COLO668 (cell line): ENCODE measurements around the gene ACSF3.
"Not testable (repeated sequence)": the region's sequence is repeated elsewhere in the genome, so short reads cannot be mapped to it uniquely, and the experiment has no call there.

Experiments
- DNase-seq: peaks from one replicate; lab custom pipeline; 2025; ENCODE audit not compliant: unreplicated experiment; lab: John Stamatoyannopoulos, UW

Gene ACSF3

DNA sequence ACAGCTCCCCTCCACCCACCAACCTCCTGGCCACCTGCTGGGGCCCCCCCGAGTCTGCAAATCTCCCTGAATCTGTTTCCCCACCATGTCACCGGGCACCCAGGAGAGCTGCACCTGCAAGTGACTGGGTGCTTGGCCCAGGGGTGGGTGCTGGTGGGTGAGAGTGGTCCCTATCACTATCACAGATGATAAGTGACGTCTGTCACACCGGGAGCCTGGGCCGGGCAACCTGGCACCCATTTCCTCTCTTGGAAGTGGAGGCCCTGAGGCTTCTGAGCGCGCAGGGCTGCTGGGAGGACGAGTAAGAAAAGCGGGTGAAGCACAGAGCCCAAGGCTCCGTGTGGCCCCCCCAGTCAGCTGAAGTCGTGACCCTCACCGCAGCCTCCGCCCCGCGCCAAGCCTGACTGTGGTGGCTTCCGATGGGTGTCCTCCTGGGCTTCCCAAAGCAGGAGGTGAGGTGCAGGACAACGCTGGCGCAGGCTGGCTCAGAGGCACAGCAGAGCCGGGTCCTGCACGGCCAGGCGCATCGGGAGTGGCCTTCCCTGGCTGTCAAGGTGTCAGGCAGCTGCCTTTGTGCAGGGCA is 21.0 kb upstream of the ACSF3 start:
- DNase-seq, result no peak

DNA sequence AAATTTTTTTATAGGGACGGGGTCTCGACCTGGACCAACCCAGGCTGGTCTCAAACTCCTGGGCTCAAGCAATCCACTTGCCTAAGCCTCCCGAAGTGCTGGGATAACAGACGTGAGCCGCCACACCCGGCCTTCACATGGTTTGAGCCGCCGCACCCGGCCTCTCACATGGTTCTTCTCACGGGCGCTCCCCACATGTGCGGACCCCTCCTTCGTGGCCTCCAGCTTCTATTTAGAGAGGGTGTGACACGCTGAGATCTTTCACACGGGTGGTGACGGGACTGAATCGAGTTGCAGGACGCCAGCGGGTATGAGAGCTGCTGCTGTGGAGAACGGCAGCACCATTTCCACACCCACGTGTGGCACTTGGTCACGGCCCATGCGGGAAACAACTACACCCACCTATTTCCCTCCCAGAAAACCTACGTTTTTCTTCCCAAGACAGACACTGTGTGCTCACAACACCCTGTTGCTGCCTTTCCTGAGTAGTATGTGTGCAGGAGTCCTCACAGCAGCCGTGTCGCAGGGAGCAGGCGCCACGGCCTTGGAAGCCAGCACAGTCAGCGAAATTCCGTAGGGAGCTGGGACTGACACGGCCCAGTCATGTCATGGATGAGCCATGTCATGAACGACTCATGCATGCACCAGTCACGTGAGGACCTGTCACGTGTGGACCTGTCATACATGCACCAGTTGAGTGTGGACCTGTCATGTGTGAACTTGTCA is 20.1 kb upstream of the ACSF3 start:
- no peak for DNase-seq

DNA sequence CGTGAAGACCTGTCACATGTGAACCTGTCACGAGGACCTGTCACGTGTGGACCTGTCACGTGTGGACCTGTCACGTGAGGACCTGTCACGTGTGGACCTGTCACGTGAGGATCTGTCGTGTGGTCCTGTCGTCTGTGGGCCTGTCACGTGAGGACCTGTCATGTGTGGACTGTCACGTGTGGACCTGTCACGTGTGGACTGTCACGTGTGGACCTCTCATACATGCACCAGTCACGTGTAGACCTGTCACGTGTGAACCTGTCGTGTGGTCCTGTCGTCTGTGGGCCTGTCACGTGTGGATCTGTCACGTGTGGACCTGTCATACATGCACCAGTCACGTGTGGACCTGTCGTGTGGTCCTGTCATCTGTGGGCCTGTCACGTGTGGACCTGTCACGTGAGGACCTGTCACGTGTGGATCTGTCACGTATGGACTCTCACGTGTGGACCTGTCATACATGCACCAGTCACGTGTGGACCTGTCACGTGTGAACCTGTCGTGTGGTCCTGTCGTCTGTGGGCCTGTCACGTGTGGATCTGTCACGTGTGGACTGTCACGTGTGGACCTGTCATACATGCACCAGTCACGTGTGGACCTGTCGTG is 19.5 kb upstream of the ACSF3 start:
- not testable (repeated sequence) for DNase-seq

DNA sequence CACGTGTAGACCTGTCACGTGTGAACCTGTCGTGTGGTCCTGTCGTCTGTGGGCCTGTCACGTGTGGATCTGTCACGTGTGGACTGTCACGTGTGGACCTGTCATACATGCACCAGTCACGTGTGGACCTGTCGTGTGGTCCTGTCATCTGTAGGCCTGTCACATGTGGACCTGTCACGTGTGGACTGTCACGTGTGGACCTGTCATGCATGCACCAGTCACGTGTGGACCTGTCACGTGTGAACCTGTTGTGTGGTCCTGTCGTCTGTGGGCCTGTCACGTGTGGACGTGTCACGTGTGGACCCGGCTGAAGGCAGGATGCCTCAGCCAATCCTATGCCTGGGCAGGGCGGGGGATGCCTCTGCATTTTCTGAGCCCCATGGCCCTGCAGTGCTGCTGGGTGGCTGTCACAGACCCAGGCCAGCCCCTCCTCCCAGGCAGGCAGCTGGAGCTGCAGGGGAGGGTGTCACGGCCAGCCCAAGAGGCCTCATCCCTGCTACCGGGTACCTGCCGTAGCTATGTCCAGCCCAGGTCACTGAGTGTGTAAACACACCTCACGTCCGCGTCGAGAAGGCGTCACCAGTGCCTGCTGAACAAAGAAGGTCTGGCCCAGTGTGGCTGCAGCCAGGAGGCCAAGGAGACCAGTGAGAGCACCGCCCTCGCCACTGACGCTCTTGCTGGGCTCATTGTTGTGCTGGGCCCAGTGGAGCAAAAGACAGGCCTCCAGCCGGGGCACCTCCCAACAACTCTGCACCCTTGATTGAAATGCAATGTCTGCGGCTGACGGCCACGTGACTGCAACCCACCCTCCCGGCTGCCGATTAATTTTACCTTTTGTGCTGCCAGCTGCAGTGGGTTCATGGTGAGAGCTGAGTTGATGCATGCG is 18.6 kb upstream of the ACSF3 start:
- DNase-seq, result no peak

DNA sequence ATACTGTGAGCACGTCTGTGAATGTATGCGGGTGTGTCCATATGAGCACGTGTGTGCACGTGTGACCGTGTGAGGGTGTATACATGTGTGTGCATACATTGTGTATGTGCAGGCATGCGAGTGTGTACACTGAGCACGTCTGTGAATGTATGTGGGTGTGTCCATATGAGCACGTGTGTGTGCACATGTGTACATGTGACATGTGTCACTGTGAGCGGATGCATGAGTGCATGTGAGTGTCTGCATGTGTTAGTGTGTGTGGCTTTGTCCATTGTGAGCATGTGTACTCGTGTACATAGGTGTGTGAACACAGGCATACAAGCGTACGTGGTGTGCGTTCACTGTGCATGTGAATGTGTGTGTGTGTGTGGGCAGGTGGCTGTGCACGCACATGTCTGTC is 17.5 kb upstream of the ACSF3 start:
- no peak for DNase-seq

DNA sequence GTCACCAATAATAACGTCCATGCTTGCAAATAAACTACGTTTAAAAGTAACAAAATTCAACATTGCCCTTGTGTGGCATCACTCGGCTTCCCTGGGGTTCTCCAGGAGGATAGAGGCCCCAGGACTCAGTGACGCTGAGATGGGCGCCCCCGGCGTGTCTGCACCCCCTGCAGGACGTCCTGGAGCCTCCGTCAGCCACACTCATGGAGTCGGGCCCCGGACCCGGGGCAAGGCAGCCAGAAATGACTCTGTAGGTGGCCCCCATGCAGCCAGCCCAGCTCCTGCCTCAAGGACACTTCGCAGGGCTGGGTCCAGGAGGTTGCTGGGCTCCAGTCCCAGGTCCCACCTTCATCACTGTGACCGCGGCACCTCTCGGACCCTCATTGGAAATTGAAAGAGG is 16.6 kb upstream of the ACSF3 start:
- DNase-seq, result no peak

DNA sequence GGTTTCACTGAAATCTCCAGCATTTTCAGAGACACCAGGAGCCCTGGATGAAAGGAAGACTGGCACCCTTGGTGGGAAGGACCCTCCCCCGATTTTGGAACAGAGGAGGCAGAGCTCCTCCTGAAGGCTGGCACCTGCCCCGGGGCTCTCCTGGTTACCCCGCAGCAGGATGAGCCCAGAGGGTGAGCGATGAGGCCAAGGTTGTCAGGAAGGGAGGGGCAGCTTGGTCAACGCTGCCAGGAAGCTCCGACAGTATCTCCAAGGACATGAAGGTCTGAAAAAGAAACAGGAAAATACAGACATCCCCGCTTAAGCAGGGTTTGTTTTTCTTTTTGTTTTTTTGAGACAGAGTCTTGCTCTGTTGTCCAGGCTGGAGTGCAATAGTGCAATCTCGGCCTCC is 15.5 kb upstream of the ACSF3 start:
- DNase-seq, result no peak

DNA sequence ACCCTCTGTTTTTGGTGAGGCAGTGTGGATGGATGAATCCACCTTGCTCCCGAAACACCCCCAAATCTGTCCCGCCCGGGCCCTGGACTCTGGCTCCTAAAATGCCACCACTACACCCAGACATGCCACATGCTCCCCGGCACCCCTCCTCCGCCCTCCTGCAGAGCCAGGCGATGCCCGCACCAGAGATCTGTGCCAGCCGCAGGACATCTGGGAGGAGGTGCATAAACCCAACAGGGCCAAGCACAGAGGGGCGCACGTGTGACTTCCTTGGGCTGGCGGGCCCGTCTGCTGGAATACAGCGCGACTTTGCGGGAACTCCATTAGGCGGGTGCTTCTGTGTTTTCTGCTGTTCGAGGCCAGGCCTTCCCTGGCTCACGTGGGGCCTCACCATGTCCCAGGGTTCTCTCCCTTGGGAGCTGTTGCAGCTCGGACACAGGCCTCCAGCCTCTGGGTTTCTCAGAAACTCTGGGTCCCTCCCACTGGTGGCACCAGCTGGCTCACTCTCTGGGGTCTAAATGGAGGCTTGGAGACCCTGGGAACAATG is 14.1 kb upstream of the ACSF3 start:
- no peak for DNase-seq

DNA sequence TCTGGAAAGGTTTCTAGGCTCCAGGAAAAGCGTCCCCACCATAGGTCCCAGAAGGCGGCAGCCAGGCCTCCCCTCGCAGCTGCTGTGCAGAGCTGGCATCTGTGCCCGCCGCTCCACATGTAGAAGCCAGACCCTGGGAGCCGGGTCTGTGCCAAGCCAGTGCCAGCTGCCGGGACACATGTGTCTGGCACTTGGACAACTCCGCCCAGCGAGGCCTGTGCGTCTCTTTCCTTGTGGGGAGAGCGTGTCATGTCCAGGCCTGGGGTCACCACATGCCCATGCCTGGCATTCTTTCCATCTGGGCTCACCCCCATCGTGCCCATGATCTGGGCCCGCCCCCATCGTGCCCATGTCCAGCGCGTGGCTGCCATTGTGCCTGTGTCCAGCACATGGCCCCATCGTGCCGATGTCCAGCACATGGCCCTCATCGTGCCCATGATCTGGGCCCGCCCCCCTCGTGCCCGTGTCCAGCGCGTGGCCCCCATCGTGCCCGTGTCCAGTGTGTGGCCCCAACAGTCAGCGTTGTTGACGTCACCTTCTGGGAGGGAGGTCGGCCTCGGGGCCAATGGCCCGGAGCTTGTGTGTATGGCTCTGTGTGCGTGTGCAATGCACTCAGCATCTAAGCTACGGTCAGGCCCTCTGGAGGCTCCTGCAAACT is 13.3 kb upstream of the ACSF3 start:
- DNase-seq, result no peak

DNA sequence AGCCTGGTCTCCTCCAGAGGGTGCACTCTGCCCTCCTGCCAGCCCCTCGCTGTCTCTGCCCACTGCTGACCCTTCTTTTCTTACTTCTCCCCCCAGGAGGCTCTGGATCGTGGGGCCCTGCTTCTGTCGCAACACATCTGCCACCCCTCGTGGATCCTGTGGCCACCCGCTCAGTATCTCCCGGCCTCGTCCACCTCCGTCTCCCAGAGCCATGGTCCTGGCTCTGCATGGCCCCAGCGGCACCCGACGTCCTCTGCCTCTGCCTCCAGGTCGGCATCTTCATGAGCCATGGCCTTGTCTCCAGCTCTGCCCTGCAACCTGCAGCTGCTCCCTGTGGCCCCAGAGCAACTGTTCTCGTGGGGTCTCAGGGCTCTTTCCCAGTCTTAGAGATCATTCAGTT is 12.1 kb upstream of the ACSF3 start:
- no peak for DNase-seq

DNA sequence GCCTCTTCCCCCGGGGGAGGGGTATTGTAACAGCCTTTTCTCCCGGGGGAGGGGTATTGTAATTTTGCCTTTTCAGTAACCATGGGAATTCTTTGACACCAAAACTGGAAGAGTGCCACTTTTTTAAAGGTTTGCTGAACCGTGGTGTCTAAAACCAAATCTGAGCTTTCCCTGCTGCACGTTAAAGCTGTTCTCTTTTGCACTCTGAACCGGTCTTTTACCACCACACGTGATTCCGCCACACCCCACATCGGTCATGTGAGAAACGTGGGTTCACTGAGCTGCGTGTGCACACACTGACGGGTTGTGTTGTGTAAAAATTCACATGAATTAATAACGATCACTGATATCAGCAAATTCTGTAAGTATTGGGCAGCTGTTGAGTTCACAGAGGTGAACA is 9.2 kb upstream of the ACSF3 start:
- DNase-seq, result no peak

DNA sequence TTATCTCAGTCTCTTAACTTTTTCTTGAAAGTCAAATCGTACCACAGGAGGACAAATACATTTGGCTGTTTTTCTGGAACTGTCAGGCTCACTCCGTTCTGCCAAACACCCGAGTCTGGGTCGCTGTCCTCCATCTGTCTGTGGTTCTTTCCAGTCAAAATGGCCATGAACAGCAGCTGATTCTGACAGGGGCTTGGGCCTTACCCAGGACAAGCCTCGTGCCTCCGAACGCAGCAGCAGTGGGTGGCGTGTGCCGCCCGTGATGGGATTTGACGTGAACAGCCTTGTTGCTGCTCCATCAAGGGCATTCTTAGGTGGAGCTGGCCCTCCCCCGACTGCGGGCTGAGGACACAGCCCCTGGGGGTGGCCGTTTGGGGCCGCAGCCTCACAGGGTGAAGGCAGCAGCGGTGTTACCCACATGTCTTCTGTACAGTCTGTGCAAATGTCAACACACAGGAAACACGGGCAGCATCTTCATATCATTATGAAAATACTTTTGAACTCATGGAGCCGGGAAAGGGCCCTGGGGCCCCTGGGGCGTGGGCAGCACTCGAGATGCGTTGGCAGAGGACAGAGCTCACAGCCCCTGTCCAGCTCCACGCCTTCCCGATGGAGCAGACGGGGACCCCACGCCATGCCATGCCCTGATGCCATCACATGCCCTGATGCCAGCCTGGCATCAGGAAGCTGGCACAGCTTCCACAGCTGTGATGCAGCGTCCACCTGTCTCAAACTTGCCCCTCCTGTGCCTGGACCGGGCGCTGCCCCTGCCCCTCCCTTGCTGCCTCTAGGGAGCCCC is 8.6 kb upstream of the ACSF3 start:
- DNase-seq, result no peak

DNA sequence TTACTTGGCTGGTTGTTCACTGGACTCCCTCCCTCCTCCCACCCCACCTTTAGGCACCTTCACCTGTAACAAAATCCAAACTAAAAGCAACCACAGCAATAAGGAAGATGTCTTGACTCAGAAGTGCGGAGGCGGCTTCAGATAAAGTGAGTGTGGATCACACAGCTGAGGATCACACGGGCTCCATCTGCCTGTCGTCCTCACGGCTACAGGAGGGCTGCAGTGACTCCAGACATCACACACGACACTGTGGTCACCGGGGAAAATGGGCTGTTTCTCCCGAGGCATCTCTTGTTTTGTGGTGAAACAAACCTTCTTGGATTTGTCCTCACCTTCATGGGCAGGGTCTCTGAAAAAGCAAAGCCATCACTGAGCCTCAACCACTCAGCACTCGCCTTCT is 7.9 kb upstream of the ACSF3 start:
- DNase-seq, result no peak

DNA sequence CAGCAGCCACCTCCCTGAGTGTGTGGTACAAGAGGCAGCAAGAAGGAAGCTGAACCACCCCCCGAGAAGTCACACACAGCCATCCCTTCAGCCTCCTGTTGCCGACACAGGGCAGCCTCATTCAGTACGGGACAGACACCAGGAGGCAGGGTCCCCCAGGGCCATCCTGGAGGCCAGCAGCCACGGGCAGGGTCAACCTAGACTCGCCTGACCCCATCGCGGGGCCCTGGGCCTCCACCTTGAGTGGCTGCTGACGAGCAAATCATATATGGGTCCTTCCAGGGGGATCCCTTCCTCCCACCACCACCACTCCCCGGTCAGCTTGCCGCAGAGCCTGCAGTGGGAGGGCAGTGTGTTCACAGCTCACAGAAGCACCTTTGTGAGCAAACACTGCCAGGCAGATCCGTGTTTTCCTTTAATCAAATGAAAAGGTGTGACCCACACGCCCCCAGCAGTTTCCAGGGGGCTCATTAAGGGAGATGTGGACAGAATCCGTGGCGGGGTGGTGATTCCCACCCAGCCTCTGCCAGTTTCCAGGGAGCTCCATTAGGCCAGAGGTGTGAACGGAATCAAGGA is 5.6 kb upstream of the ACSF3 start:
- no peak for DNase-seq

DNA sequence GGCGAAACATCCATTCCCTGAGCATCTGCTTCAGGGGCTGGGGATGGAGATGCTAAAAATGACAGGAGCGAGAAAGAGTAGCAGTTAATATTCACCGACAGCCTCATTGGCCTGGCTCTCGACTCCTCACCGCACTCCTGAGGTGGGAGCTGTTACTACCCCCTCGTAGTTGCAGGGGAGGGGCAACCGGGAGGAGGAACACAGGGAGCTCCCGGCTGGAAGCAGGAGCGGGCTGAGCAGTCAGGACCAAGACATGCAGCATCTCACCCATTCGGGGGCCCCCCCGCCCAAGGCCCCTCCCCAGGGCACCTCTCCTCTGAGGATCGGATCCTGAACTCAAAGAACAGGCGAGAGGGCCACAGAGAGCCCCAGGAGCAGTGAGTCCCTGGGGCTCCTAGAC is 4.5 kb upstream of the ACSF3 start:
- DNase-seq, result no peak

DNA sequence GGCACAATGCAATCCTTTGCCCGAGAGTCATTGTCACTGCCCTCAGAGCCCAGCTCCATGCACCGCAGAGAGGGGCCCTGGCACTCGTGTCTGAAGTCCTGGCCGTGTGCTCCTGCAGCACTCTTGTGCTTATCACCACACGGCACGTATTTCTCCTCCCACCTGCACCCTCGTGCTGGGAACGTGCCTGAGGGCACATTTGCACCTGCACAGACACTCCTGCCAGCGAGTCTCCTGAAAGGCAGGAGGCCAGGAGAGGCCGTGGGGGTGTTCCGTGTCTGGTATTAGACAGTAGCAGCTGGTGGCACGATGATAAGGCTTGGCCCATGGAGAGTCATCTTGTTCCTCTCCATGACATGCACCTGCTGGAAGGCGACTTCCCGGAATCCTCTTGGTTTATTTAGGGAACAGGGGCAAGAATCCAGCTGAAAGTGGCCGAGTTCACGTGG is 3.4 kb upstream of the ACSF3 start:
- DNase-seq, result peak; percentile 80

DNA sequence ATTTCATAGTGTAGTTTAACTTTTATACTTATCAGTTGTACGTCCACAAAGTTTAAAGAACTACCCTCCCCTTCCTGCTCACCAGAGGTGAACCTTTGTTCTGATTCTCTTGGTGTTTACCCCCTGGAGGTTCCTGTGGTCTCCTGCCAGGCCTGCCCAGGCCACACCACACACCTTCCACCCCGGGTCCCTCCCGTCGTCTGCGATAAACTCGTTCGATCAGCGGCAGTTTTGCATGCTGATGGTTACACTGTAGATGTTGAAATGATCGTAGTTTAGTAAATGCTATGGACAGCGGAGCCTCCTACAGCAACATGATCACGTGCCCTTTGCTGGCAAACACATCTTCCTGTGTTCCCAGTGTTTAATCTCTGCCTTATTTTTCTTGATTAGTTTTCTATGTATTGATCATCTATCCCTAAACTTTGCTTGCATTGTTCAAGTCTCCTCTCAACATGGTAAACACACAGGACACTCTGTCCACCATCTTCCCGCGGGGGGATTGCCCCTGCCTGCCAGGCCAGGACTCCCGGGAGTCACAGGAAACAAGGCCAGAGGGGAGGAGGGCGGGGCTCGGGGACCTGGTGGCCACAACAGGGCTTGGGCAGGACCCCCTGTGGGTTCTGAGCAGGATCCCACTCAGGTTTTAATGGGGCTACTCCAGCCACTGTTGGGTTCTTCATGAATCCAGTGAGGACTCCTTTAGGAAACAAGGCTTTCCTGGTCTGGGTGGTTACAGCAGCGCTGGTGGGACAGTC is 2.8 kb upstream of the ACSF3 start:
- peak; percentile 7 for DNase-seq

DNA sequence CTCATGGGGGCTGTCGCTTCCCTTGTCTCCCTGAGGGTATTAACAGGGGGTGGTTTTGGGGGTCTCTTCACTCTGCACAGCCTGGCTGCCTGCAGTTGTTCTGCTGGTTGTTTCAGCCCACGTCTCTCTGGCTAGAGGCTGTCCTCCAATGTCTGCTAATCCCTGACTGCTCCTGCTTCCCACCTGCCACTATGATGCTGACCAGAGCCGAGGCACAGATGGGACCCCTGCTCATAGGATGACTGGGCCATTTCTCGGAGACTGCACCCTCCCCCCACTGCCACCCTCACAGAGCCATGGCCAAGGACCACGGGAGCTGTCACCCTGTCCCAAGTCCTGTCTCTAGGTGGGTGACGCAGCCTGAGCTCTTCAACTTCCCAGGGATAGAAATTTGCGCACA is 1.6 kb upstream of the ACSF3 start:
- no peak for DNase-seq

DNA sequence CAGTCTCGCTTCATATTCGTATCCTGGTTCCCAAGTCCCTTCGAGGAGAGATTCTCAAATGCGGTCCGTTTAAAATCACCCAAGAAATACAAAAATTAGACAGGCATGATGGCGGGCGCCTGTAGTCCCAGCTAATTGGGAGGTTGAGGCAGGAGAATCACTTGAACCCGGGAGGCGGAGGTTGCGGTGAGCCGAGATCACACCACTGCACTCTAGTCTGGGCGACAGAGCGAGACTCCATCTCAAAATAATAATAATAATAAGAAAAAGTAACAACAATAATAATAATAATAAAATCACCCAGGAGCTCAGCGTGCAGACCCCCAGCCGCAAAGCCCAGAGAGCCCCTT is 425 bp upstream of the ACSF3 start:
- DNase-seq, result not testable (repeated sequence)
